ENCODE results near the gene VSTM5.

VSTM5 gene

DNA sequence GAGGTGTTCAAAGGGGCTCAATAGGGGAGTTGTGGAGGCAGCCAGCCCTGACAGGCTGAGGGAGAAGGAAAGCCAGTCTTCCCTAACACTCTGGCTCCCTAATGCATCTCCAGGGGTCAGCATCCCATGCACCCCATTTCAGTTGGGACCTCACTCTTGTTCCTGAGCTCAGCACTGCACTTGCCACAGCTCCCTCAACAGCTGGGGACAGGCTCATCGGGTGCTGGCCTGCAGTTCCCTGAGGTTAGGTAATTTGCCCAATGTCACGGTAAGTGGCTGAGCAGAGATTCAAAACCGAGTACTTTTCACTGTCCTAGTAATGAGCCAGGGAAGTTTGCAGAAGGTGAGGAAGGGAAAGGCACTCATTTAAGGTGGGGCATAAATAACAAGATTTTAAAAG lies 20.8 kb downstream of the VSTM5 start:
- Histone ChIP-seq H3K9me2 (ENCODE audit: low read depth, low read length) (no peaks in the 10 kb centered on the region), H3K9ac (ENCODE audit: low read length) (no peak overlapping the region), H2AFZ (ENCODE audit: low read length) (no peak overlapping the region), H3K27ac (ENCODE audit: low read depth, low read length, poor library complexity, severe bottlenecking) (no peak overlapping the region), H3K27me3 (ENCODE audit: insufficient read depth, low read length) (0 out of 2 replicates have a peak, but pooled peaks cover 4% of the 10 kb centered on the region), H3K4me1 (ENCODE audit: insufficient read depth, low read length, severe bottlenecking) (no peaks in the 10 kb centered on the region), H3K79me2 (ENCODE audit: insufficient read depth, low read length) (no peaks in the 10 kb centered on the region), H3K9me3 (ENCODE audit: low read length) (no peaks in the 10 kb centered on the region), H3F3A (ENCODE audit: insufficient read depth, low read length) (no peaks in the 10 kb centered on the region), H3K4me3 (ENCODE audit: low read depth, low read length, poor library complexity, severe bottlenecking) (no peak overlapping the region), H3K4me2 (ENCODE audit: low read length) (no peak overlapping the region), H3K36me3 (ENCODE audit: insufficient read depth, low read length) (no peaks in the 10 kb centered on the region), H4K20me1 (ENCODE audit: insufficient read depth, low read length) (no peaks in the 10 kb centered on the region)
- TF ChIP-seq EZH2 (IDR thresholded peaks at IDR 0.05; ENCODE audit: borderline replicate concordance, low read length) = no peak
- TF ChIP-seq, protein P1, sequence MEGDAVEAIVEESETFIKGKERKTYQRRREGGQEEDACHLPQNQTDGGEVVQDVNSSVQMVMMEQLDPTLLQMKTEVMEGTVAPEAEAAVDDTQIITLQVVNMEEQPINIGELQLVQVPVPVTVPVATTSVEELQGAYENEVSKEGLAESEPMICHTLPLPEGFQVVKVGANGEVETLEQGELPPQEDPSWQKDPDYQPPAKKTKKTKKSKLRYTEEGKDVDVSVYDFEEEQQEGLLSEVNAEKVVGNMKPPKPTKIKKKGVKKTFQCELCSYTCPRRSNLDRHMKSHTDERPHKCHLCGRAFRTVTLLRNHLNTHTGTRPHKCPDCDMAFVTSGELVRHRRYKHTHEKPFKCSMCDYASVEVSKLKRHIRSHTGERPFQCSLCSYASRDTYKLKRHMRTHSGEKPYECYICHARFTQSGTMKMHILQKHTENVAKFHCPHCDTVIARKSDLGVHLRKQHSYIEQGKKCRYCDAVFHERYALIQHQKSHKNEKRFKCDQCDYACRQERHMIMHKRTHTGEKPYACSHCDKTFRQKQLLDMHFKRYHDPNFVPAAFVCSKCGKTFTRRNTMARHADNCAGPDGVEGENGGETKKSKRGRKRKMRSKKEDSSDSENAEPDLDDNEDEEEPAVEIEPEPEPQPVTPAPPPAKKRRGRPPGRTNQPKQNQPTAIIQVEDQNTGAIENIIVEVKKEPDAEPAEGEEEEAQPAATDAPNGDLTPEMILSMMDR (IDR thresholded peaks at IDR 0.05; ENCODE audit: low read length) = no peak

DNA sequence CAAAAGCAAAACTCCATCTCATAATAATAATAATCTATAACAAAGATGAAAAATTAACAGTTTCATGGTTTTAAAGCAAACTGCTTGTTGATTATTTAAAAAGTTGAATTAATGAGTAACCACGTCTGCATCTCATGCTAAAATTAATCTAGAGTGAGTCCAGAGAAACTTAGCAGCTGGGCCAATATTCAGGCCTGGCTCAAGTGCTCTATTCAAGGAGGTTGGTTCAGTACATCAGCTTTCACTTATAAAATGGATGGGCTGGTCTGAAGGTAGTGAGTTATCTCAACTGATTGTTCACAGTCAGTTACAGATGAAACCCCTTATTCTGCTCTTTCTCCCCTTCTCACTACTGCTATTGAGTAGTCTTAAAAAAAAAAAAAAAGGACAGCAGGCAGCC lies 23.1 kb downstream of the VSTM5 start:
- no peaks in the 10 kb centered on the region for H4K20me1 ChIP-seq (ENCODE audit: insufficient read depth, low read length)
- TF ChIP-seq EZH2 (IDR thresholded peaks at IDR 0.05; ENCODE audit: borderline replicate concordance, low read length) = no peak
- TF ChIP-seq, protein P1 (IDR thresholded peaks at IDR 0.05; ENCODE audit: low read length) = no peak

DNA sequence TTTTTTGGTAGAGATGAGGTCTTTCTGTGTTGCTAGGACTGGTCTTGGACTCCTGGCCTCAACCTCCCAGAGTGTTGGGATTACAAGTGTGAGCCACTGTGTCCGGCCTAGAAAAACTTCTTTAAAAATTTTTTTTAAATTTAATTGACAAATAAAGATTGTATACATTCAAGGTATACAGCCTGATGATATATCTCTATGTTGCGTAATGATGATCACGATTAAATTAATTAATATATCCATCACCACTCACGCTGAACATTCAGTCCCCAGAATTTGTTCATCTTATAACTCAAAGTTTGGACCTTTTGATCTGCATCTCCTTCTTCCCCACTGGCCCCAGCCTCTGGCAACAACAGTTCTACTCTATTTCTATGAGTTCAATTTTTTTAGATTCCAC lies 27.2 kb downstream of the VSTM5 start:
- no peak overlapping the region for H3K4me2 ChIP-seq (ENCODE audit: low read length)
- H3K27ac ChIP-seq (ENCODE audit: low read depth, low read length, poor library complexity, severe bottlenecking) = no peak overlapping the region
- no peak overlapping the region for H2AFZ ChIP-seq (ENCODE audit: low read length)
- no peaks in the 10 kb centered on the region for H3K36me3 ChIP-seq (ENCODE audit: insufficient read depth, low read length)
- no peaks in the 10 kb centered on the region for H3K79me2 ChIP-seq (ENCODE audit: insufficient read depth, low read length)
- no peak overlapping the region for H3K4me3 ChIP-seq (ENCODE audit: low read depth, low read length, poor library complexity, severe bottlenecking)
- no peak for TF ChIP-seq EZH2 (IDR thresholded peaks at IDR 0.05; ENCODE audit: borderline replicate concordance, low read length)
- H3K27me3 ChIP-seq (ENCODE audit: insufficient read depth, low read length) = no peaks in the 10 kb centered on the region
- no peaks in the 10 kb centered on the region for H4K20me1 ChIP-seq (ENCODE audit: insufficient read depth, low read length)
- no peaks in the 10 kb centered on the region for H3K4me1 ChIP-seq (ENCODE audit: insufficient read depth, low read length, severe bottlenecking)
- H3K9ac ChIP-seq (ENCODE audit: low read length) = no peak overlapping the region
- H3K9me3 ChIP-seq (ENCODE audit: low read length) = no peaks in the 10 kb centered on the region
- H3F3A ChIP-seq (ENCODE audit: insufficient read depth, low read length) = no peaks in the 10 kb centered on the region
- no peaks in the 10 kb centered on the region for H3K9me2 ChIP-seq (ENCODE audit: low read depth, low read length)

More for the DNA sequence above, 23.1 kb downstream of the VSTM5 start:
- Histone ChIP-seq H3F3A (ENCODE audit: insufficient read depth, low read length) (no peaks in the 10 kb centered on the region), H3K27me3 (ENCODE audit: insufficient read depth, low read length) (no peaks in the 10 kb centered on the region), H3K27ac (ENCODE audit: low read depth, low read length, poor library complexity, severe bottlenecking) (no peak overlapping the region), H3K4me3 (ENCODE audit: low read depth, low read length, poor library complexity, severe bottlenecking) (no peak overlapping the region), H3K36me3 (ENCODE audit: insufficient read depth, low read length) (no peaks in the 10 kb centered on the region), H3K9me2 (ENCODE audit: low read depth, low read length) (no peaks in the 10 kb centered on the region), H3K4me2 (ENCODE audit: low read length) (no peak overlapping the region), H3K79me2 (ENCODE audit: insufficient read depth, low read length) (no peaks in the 10 kb centered on the region), H3K9ac (ENCODE audit: low read length) (no peak overlapping the region), H2AFZ (ENCODE audit: low read length) (no peak overlapping the region), H3K4me1 (ENCODE audit: insufficient read depth, low read length, severe bottlenecking) (no peaks in the 10 kb centered on the region), H3K9me3 (ENCODE audit: low read length) (no peaks in the 10 kb centered on the region)

DNA sequence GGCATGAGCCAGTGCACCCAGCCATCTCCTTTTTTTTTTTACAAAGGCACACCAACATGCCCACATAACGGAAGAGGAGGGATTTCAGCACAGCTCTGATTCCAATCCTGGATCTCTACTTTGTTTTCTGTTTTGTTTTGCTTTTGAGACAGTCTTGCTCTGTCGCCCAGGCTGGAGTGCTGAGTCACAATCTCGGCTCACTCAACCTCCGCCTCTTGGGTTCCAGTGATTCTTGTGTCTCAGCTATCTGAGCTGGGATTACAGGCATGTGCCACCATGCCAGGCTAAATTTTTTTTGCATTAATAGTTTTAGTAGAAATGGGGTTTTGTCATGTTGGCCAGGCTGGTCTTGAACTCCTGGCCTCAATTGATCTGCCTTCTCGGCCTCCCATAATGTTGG lies 28.1 kb downstream of the VSTM5 start:
- no peak overlapping the region for H3K9ac ChIP-seq (ENCODE audit: low read length)
- no peaks in the 10 kb centered on the region for H3K4me1 ChIP-seq (ENCODE audit: insufficient read depth, low read length, severe bottlenecking)
- H3K27ac ChIP-seq (ENCODE audit: low read depth, low read length, poor library complexity, severe bottlenecking) = no peak overlapping the region
- no peak overlapping the region for H2AFZ ChIP-seq (ENCODE audit: low read length)
- no peaks in the 10 kb centered on the region for H3K79me2 ChIP-seq (ENCODE audit: insufficient read depth, low read length)
- no peaks in the 10 kb centered on the region for H3K9me2 ChIP-seq (ENCODE audit: low read depth, low read length)
- H4K20me1 ChIP-seq (ENCODE audit: insufficient read depth, low read length) = no peaks in the 10 kb centered on the region
- H3K27me3 ChIP-seq (ENCODE audit: insufficient read depth, low read length) = no peaks in the 10 kb centered on the region
- H3K4me2 ChIP-seq (ENCODE audit: low read length) = no peak overlapping the region
- H3F3A ChIP-seq (ENCODE audit: insufficient read depth, low read length) = no peaks in the 10 kb centered on the region
- no peaks in the 10 kb centered on the region for H3K9me3 ChIP-seq (ENCODE audit: low read length)
- TF ChIP-seq EZH2 (IDR thresholded peaks at IDR 0.05; ENCODE audit: borderline replicate concordance, low read length) = no peak
- TF ChIP-seq, protein P1 (IDR thresholded peaks at IDR 0.05; ENCODE audit: low read length) = no peak
- H3K4me3 ChIP-seq (ENCODE audit: low read depth, low read length, poor library complexity, severe bottlenecking) = no peak overlapping the region
- no peaks in the 10 kb centered on the region for H3K36me3 ChIP-seq (ENCODE audit: insufficient read depth, low read length)
